NCI-H748 treated with DMSO at 0.1 percent for 48 hours (cell line): ENCODE results near the gene HSD17B13.
A peak's percentile ranks its signal among the peaks of the same experiment; 100 is the strongest.
"Not testable (repeated sequence)": the region's sequence is repeated elsewhere in the genome, so short reads cannot be mapped to it uniquely, and the experiment has no call there.

Experiments
- DNase-seq: peaks from one replicate; lab custom pipeline; 2025; lab: John Stamatoyannopoulos, UW

Gene HSD17B13

GRCh38 chr4:87322754-87323153 lies at the start of gene HSD17B13:
Gene HSD17B13, minus strand, starts transcription at chr4:87322882. Its CDS starts 41 bp downstream, at chr4:87322841.
- DNase-seq: no peak

- no peak for DNase-seq
These were observed 47.4 kb upstream of the HSD17B13 start for GRCh38 chr4:87370068-87370467.

- no peak for DNase-seq
These were observed 44.0 kb upstream of the HSD17B13 start for GRCh38 chr4:87366521-87367162.

GRCh38 chr4:87365348-87365747 lies 42.7 kb upstream of the HSD17B13 start:
- no peak for DNase-seq

- no peak for DNase-seq
These were observed 40.9 kb upstream of the HSD17B13 start for GRCh38 chr4:87363552-87363951.

GRCh38 chr4:87360338-87360935 lies 37.8 kb upstream of the HSD17B13 start:
- DNase-seq: no peak

- no peak for DNase-seq
These were observed 36.6 kb upstream of the HSD17B13 start for GRCh38 chr4:87359258-87359657.

GRCh38 chr4:87356832-87357526 lies 34.3 kb upstream of the HSD17B13 start:
- no peak for DNase-seq

GRCh38 chr4:87354168-87355102 lies 31.8 kb upstream of the HSD17B13 start:
- DNase-seq: no peak

- peak; percentile 7 for DNase-seq
These were observed 30.9 kb upstream of the HSD17B13 start for GRCh38 chr4:87353592-87353991.

GRCh38 chr4:87345139-87345538 lies 22.5 kb upstream of the HSD17B13 start:
- no peak for DNase-seq

GRCh38 chr4:87342872-87343271 lies 20.2 kb upstream of the HSD17B13 start:
- DNase-seq: no peak

- DNase-seq: not testable (repeated sequence)
These were observed 19.4 kb upstream of the HSD17B13 start for GRCh38 chr4:87341954-87342635.

- DNase-seq: no peak
These were observed 16.8 kb upstream of the HSD17B13 start for GRCh38 chr4:87339440-87339839.

GRCh38 chr4:87337361-87337760 lies 14.7 kb upstream of the HSD17B13 start:
- no peak for DNase-seq

- DNase-seq: no peak
These were observed 10.6 kb upstream of the HSD17B13 start for GRCh38 chr4:87333267-87333666.

- DNase-seq: no peak
These were observed 8.1 kb upstream of the HSD17B13 start for GRCh38 chr4:87330761-87331160.

- no peak for DNase-seq
These were observed 4.5 kb upstream of the HSD17B13 start for GRCh38 chr4:87327136-87327535.

GRCh38 chr4:87326460-87326859 lies 3.8 kb upstream of the HSD17B13 start:
- peak; percentile 35 for DNase-seq

GRCh38 chr4:87321888-87322287 lies 794 bp downstream of the HSD17B13 start:
- no peak for DNase-seq

- no peak for DNase-seq
These were observed 5.2 kb downstream of the HSD17B13 start for GRCh38 chr4:87317527-87317926.

GRCh38 chr4:87316961-87317360 lies 5.7 kb downstream of the HSD17B13 start:
- DNase-seq: no peak
